ENCODE data around the gene TEX11. TPM values are rescaled to one million over a fixed set of nuclear protein-coding genes. Genes with fewer than 3 reads are reported as not detected.
"Not testable (repeated sequence)": the region's sequence is repeated elsewhere in the genome, so short reads cannot be mapped to it uniquely, and the experiment has no call there.

The TEX11 gene
- total RNA-seq, 2 donors from 2014 or later: 2.6 TPM; not detected in 1

DNA sequence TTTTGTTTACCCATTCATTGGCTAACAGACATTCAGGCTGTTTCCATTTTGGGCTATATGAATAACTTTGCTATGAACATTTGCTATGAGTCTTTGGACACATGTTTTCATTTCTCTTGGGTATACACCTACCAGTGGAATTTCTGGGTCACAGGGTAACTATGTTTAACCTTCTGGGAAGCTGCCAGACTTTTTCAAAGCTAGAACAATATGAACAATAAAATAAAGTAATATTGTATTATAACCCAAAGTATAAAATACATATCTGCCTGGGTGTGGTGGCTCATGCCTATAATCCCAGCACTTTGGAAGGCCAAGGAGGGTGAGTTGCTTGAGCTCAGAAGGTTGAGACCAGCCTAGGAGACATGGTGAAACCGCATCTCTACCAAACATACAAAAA is 373.3 kb downstream of the TEX11 start:
- WGBS: 70% methylated on average over 1 of the region's 1 CpG
- Histone ChIP-seq H3K27me3 (replicated peaks; ENCODE audit: insufficient read depth) (no peaks in the 10 kb centered on the region), H3K4me3 (no peak overlapping the region), H3K36me3 (no peaks in the 10 kb centered on the region), H3K4me1 (replicated peaks) (no peaks in the 10 kb centered on the region), H3K27ac (no peak overlapping the region), H3K9me3 (no peaks in the 10 kb centered on the region)
- no peak for DNase-seq (ENCODE audit: low spot score)
- no peak for TF ChIP-seq POLR2A (IDR thresholded peaks at IDR 0.05)
- TF ChIP-seq POLR2AphosphoS5 (IDR thresholded peaks at IDR 0.05): no peak
- TF ChIP-seq, protein P1, sequence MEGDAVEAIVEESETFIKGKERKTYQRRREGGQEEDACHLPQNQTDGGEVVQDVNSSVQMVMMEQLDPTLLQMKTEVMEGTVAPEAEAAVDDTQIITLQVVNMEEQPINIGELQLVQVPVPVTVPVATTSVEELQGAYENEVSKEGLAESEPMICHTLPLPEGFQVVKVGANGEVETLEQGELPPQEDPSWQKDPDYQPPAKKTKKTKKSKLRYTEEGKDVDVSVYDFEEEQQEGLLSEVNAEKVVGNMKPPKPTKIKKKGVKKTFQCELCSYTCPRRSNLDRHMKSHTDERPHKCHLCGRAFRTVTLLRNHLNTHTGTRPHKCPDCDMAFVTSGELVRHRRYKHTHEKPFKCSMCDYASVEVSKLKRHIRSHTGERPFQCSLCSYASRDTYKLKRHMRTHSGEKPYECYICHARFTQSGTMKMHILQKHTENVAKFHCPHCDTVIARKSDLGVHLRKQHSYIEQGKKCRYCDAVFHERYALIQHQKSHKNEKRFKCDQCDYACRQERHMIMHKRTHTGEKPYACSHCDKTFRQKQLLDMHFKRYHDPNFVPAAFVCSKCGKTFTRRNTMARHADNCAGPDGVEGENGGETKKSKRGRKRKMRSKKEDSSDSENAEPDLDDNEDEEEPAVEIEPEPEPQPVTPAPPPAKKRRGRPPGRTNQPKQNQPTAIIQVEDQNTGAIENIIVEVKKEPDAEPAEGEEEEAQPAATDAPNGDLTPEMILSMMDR (IDR thresholded peaks at IDR 0.05): no peak
- intact Hi-C loops (cut with DNase I): no loop called here

DNA sequence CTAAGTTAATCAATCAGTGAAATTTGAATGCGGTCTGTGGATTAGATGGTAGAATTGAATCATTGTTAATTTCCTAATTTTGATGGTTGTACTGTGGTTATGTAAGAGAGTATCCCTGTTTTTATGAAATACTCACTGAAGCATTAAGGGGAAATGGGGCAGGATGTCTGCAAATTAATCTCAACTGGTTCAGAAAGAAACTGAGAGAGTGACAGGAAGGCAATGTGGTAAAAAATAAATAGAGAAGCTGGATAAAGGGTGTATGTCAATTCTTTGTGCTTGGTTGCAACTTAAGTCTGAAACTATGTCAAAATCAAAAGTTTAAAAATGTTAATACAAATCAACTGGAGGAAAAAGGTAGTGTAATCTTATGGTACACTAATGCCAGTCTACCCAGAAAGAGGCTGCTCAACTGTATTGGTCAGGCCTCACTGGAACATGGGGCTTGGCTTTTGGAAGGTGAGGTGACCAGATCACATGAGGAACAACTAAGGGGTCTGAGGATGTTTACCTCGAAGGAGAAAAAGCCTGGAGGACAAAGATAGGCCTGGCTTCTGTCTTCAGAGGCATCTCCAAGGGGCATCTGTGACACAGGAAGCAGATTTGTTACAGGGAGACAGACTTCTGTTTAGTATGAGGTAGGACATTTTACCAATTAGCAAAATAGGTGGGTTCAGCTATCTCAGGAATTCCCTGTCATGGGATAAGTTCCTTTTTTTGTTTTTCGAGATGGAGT is 380.7 kb downstream of the TEX11 start:
- Histone ChIP-seq H3K36me3 (no peaks in the 10 kb centered on the region), H3K4me3 (no peak overlapping the region), H3K9me3 (no peaks in the 10 kb centered on the region), H3K4me1 (replicated peaks) (no peaks in the 10 kb centered on the region), H3K27ac (no peak overlapping the region), H3K27me3 (replicated peaks; ENCODE audit: insufficient read depth) (no peaks in the 10 kb centered on the region)
- 88% methylated on average over 3 of the region's 3 CpGs for WGBS
- no peak for DNase-seq (ENCODE audit: low spot score)
- intact Hi-C loops (cut with DNase I): no loop called here
- TF ChIP-seq POLR2AphosphoS5 (IDR thresholded peaks at IDR 0.05) (no peak), POLR2A (IDR thresholded peaks at IDR 0.05) (no peak)
- TF ChIP-seq, protein P1 (IDR thresholded peaks at IDR 0.05): no peak

DNA sequence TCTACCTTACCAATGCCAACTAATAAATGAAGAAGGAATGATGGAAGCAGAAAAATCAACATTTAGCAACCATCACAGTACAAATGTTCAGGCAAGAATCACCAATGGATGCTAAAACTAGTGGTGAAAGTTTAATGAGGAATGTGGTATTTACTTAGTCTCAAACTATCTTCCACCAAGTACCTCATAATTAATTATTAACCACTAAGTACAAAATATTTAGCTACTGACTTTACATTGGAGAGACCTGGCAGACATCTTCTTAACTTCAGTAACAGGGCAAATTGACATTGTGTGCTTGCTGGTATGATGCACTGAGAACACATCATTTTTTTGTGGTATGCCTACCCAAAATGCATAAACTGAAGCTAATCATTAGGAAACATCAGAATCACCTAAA is 381.5 kb downstream of the TEX11 start:
- Histone ChIP-seq H3K27me3 (replicated peaks; ENCODE audit: insufficient read depth) (no peaks in the 10 kb centered on the region), H3K36me3 (no peaks in the 10 kb centered on the region), H3K9me3 (no peaks in the 10 kb centered on the region), H3K4me3 (no peak overlapping the region), H3K27ac (no peak overlapping the region), H3K4me1 (replicated peaks) (no peaks in the 10 kb centered on the region)
- intact Hi-C loops (cut with DNase I): no loop called here
- TF ChIP-seq POLR2AphosphoS5 (IDR thresholded peaks at IDR 0.05) (no peak), POLR2A (IDR thresholded peaks at IDR 0.05) (no peak)
- TF ChIP-seq, protein P1 (IDR thresholded peaks at IDR 0.05): no peak
- no peak for DNase-seq (ENCODE audit: low spot score)

- peak; percentile 3 for DNase-seq (ENCODE audit: low spot score)
- no peak for TF ChIP-seq POLR2A (IDR thresholded peaks at IDR 0.05)
- no peak overlapping the region for H3K27ac ChIP-seq
- no peak overlapping the region for H3K4me3 ChIP-seq
- H3K27me3 ChIP-seq (replicated peaks; ENCODE audit: insufficient read depth): no peaks in the 10 kb centered on the region
- no peaks in the 10 kb centered on the region for H3K9me3 ChIP-seq
- WGBS: 39% methylated on average over 7 of the region's 8 CpGs
- H3K36me3 ChIP-seq: no peaks in the 10 kb centered on the region
- H3K4me1 ChIP-seq (replicated peaks): no peaks in the 10 kb centered on the region
- intact Hi-C loops (cut with DNase I): no loop called here
Observed at GRCh38 chrX:70525733-70526132, 382.8 kb downstream of the TEX11 start.

- intact Hi-C loops (cut with DNase I); H3K4me1 ChIP-seq (replicated peaks); DNase-seq (ENCODE audit: low spot score); H3K27ac ChIP-seq; H3K36me3 ChIP-seq; H3K27me3 ChIP-seq (replicated peaks; ENCODE audit: insufficient read depth); H3K9me3 ChIP-seq; H3K4me3 ChIP-seq: not testable (repeated sequence)
- WGBS: 83% methylated on average over 1 of the region's 1 CpG
Observed at GRCh38 chrX:70515692-70516091, 392.8 kb downstream of the TEX11 start.

- H3K4me3 ChIP-seq; H3K9me3 ChIP-seq; H3K27ac ChIP-seq; H3K36me3 ChIP-seq; H3K4me1 ChIP-seq (replicated peaks); H3K27me3 ChIP-seq (replicated peaks; ENCODE audit: insufficient read depth); DNase-seq (ENCODE audit: low spot score); intact Hi-C loops (cut with DNase I): not testable (repeated sequence)
- WGBS: 97% methylated on average over 4 of the region's 4 CpGs
Observed at GRCh38 chrX:70515270-70515669, 393.2 kb downstream of the TEX11 start.
